ENCODE results near the gene CHST11.

The CHST11 gene

GRCh38 chr12:104455578-104456416 is 951 bp upstream of the CHST11 start:
- DNase-seq (ENCODE audit: insufficient read length, low spot score) (no peak), FAIRE-seq (no peak)
- TF ChIP-seq SPI1 (IDR thresholded peaks at IDR 0.05; ENCODE audit: low read depth, low read length) (no peak), POLR2AphosphoS5 (IDR thresholded peaks at IDR 0.05; ENCODE audit: low read depth, low read length) (no peak), POLR2A (IDR thresholded peaks at IDR 0.05; ENCODE audit: low read depth, low read length) (no peak), TAF1 (IDR thresholded peaks at IDR 0.05; ENCODE audit: low read depth, low read length) (no peak), PAX5 (IDR thresholded peaks at IDR 0.05; ENCODE audit: insufficient read depth, low read length, severe bottlenecking) (no peak), POU2F2 (IDR thresholded peaks at IDR 0.05; ENCODE audit: low read depth, low read length) (no peak)

DNA sequence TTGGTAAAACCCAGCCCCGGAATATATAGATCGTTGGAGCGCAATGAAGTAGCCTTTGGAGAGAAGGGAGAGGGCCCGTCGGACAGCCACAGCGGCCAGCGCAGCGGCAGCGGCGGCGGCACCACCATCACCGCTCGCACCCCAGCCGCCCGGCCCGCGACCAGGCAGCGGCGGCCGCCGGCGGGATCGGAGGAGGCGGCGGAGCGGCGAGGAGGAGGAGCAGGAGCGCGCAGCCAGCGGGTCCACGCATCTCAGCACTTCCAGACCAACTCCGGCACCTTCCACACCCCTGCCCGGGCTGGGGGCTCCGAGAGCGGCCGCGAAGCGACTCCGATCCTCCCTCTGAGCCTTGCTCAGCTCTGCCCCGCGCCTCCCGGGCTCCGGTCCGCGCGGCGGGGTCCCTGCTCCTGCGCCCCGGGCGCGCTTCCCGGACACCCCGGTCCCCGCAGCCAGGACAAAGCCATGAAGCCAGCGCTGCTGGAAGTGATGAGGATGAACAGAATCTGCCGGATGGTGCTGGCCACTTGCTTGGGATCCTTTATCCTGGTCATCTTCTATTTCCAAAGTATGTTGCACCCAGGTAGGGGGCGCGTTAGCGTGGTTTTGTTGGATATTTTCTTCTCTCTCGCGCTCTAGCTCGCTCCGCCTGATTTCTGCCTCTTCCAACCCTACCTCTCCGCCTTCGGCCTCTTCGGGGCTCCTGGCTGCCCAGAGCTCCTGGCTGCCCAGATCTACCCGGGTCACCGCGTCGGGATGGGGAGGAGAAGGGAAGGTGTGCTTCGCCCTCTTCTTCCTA is 400 bp downstream of the CHST11 start:
- DNase-seq (ENCODE audit: insufficient read length, low spot score) (peak; percentile 46), FAIRE-seq (peak; percentile 26)
- TF ChIP-seq TAF1 (IDR thresholded peaks at IDR 0.05; ENCODE audit: low read depth, low read length), result peak; percentile 18; the same call in 1 of the 2 replicates
- TF ChIP-seq POU2F2 (IDR thresholded peaks at IDR 0.05; ENCODE audit: low read depth, low read length), result no peak
- 0 out of 2 replicates have a peak, but pooled peaks have one; percentile 12 for TF ChIP-seq POLR2AphosphoS5 (IDR thresholded peaks at IDR 0.05; ENCODE audit: low read depth, low read length)
- TF ChIP-seq PAX5 (IDR thresholded peaks at IDR 0.05; ENCODE audit: insufficient read depth, low read length, severe bottlenecking), result no peak
- 0 out of 2 replicates have a peak, but pooled peaks have one; percentile 30 for TF ChIP-seq POLR2A (IDR thresholded peaks at IDR 0.05; ENCODE audit: low read depth, low read length)
- TF ChIP-seq SPI1 (IDR thresholded peaks at IDR 0.05; ENCODE audit: low read depth, low read length), result no peak

DNA sequence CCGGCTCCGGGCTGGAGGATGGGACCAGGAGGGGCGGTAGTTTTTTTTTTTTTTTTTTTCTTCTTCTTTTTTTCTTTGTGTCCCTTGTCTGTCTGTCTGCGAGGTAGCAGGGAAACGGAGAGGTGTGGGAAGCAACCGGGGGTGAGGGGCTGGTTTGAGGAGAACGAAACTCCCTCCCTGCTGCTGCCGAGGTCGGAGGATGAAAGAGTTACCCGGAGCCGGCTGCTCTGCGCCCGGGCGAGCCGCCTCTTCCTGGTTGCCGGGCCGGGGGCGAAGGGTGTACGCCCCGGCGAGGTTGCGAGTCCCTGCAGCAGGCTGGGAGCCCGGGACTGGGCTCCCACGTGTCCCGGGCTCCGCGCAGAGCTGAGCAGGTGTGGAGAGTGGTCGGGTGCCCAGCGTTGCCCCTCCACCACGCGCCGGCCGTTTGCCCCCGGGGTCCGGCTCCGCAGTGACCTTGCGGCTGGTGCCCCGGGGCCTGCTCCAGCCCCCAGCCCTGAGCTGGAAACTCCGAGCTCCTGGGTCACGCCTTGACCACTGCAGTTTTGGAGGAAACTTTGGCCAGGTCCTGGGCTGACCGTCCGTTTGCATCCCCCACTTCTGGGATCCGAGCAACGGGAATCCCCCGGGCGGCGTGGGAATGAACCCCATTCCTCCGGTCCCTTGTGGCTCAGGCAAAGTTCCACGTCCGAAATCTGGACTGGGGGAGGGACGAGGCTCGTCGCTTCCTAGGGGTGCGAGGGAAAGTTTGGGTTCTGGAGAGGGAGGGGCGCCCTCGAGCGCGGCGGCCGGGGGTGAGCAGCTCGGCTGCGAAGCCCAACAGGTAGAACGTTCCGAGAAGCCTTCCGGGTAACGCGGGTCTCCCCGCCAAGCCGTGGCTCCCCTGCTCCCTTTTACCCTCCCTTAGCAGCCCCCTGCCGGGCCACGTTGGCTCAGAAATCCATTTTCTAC is 1.3 kb downstream of the CHST11 start:
- peak; percentile 62 for FAIRE-seq
- peak; percentile 52 for DNase-seq (ENCODE audit: insufficient read length, low spot score)
- TF ChIP-seq POLR2A (IDR thresholded peaks at IDR 0.05; ENCODE audit: low read depth, low read length), result 0 out of 2 replicates have a peak, but pooled peaks have one; percentile 4
- no peak for TF ChIP-seq PAX5 (IDR thresholded peaks at IDR 0.05; ENCODE audit: insufficient read depth, low read length, severe bottlenecking)

- no peak for DNase-seq (ENCODE audit: insufficient read length, low spot score)
- TF ChIP-seq POLR2A (IDR thresholded peaks at IDR 0.05; ENCODE audit: low read depth, low read length) (0 out of 2 replicates have a peak, but pooled peaks have one; percentile 39), POLR2AphosphoS5 (IDR thresholded peaks at IDR 0.05; ENCODE audit: low read depth, low read length) (no peak), SPI1 (IDR thresholded peaks at IDR 0.05; ENCODE audit: low read depth, low read length) (no peak), POU2F2 (IDR thresholded peaks at IDR 0.05; ENCODE audit: low read depth, low read length) (0 out of 2 replicates have a peak, but pooled peaks have one; percentile 12), PAX5 (IDR thresholded peaks at IDR 0.05; ENCODE audit: insufficient read depth, low read length, severe bottlenecking) (no peak), TAF1 (IDR thresholded peaks at IDR 0.05; ENCODE audit: low read depth, low read length) (0 out of 2 replicates have a peak, but pooled peaks have one; percentile 15)
- FAIRE-seq, result peak; percentile 80
Observed at GRCh38 chr12:104458694-104459367, 2.1 kb downstream of the CHST11 start.

DNA sequence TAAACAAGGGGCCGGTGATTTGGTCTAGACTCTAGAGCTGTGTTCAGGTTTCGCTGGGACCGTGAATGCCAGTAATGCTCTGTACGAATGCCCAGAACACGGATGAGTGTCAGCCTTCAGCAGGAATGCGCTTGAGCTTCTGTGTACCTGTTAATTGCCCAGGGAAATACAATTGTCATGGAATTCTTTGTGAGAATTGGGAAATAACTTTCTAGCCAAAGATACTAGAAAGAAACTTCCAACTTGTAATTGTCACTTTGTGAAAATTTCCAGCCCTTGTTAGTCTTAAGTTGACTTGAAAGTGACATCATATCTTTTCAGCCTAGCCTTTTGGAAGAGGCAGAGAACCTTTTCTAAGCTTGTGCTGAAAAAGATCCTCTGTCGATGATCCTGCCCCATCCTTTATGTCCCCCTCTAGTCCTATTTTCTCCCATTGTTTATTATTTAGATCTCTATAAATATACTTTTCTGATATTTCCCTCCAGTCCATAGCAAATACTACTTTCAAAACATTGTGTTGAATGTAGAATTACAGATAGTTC is 2.7 kb downstream of the CHST11 start:
- DNase-seq (ENCODE audit: insufficient read length, low spot score) (no peak), FAIRE-seq (peak; percentile 47)
- TF ChIP-seq POU2F2 (IDR thresholded peaks at IDR 0.05; ENCODE audit: low read depth, low read length), result no peak
- TF ChIP-seq POLR2A (IDR thresholded peaks at IDR 0.05; ENCODE audit: low read depth, low read length), result no peak
- TF ChIP-seq SPI1 (IDR thresholded peaks at IDR 0.05; ENCODE audit: low read depth, low read length), result no peak
- TF ChIP-seq PAX5 (IDR thresholded peaks at IDR 0.05; ENCODE audit: insufficient read depth, low read length, severe bottlenecking), result no peak
- no peak for TF ChIP-seq TAF1 (IDR thresholded peaks at IDR 0.05; ENCODE audit: low read depth, low read length)
- TF ChIP-seq POLR2AphosphoS5 (IDR thresholded peaks at IDR 0.05; ENCODE audit: low read depth, low read length), result no peak

- TF ChIP-seq SPI1 (IDR thresholded peaks at IDR 0.05; ENCODE audit: low read depth, low read length) (no peak), POU2F2 (IDR thresholded peaks at IDR 0.05; ENCODE audit: low read depth, low read length) (no peak), POLR2A (IDR thresholded peaks at IDR 0.05; ENCODE audit: low read depth, low read length) (no peak), TAF1 (IDR thresholded peaks at IDR 0.05; ENCODE audit: low read depth, low read length) (no peak), POLR2AphosphoS5 (IDR thresholded peaks at IDR 0.05; ENCODE audit: low read depth, low read length) (no peak), PAX5 (IDR thresholded peaks at IDR 0.05; ENCODE audit: insufficient read depth, low read length, severe bottlenecking) (no peak)
- FAIRE-seq (no peak), DNase-seq (ENCODE audit: insufficient read length, low spot score) (no peak)
Observed at GRCh38 chr12:104460041-104460719, 3.4 kb downstream of the CHST11 start.

DNA sequence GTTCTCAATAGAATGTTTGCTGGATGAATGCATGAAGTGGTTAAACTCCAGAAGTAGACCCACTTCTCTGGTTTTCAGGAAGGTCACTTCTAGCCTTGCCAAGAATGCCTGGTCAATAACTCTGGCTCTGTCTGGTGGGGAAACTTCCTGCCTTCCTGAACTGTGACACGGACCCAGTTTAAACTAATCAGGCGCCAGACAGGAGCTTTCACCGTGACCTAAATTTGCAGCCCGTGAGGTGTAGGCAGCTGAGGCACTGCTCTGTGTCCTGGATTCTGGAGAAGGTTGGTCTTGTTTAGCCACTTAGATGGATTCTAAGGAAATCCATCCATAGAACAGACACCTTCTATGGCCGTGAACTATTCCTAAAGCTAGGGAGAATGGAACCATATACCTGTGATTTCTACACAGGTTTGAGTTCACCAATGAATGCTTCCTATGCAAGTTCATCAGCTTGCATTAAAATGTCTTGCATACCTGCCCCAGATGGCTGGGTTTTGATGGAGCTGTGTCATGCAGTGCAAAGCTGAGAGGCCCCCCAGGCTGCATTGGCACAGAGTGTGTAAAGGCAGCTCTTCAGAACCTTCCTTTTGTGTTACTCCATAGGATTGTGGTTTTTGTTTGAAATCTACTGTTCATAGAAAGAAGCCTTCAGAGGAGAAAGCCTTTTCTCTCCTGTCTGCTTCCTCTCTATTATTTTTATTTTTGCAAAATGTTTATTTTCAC is 4.4 kb downstream of the CHST11 start:
- TF ChIP-seq POLR2AphosphoS5 (IDR thresholded peaks at IDR 0.05; ENCODE audit: low read depth, low read length) (no peak), SPI1 (IDR thresholded peaks at IDR 0.05; ENCODE audit: low read depth, low read length) (no peak), POU2F2 (IDR thresholded peaks at IDR 0.05; ENCODE audit: low read depth, low read length) (no peak), PAX5 (IDR thresholded peaks at IDR 0.05; ENCODE audit: insufficient read depth, low read length, severe bottlenecking) (no peak), TAF1 (IDR thresholded peaks at IDR 0.05; ENCODE audit: low read depth, low read length) (no peak), POLR2A (IDR thresholded peaks at IDR 0.05; ENCODE audit: low read depth, low read length) (no peak)
- FAIRE-seq, result peak; percentile 50
- no peak for DNase-seq (ENCODE audit: insufficient read length, low spot score)
